ENCODE measurements around the gene PRDM4.
A peak's percentile ranks its signal among the peaks of the same experiment; 100 is the strongest.

Gene PRDM4

DNA sequence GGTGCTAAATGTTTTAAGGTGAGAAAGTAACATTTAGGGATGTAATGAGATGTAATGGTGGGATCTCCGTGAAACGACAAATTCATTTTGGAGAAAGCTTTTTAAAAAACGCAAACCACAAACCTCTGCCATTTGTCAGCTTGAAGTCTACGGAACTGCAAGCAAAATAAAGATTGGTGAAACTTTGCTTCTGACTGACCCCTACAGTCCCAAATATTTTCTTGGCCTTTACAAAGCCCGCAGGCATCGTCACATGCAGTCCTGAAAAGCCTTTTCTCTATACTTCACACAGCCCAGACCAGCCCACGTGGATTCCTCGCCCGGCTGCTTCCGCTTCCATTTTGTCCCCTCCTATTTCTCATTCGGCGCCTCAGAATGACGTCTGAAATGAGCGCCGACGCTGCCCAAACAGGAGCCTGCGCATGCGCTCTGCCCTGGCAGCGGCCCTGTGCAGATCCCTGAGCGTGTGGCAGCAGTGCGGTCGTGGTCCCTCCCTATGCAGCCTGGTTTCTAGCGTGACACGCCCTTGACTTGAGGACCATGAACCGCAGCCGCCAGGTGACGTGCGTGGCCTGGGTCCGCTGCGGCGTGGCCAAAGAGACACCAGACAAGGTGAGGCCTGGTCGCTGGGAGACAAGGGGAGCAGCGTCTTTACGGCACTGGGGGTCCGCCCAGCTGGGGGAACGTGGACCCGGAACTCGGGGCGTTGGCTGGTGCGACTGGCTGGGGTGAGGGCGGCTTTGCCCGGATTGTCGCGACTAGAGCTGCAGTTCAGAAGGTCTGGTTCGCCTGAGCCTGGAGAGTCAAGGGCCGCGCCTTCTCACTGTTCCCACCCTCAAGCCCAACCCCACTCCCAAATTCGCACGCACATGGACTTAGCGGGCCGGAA is 75.3 kb downstream of the PRDM4 start, which contains the start of gene PWP1:
TSS of gene PWP1 (plus strand) at position 440 of the 889 bp plus-strand sequence. CDS start at position 541, 101 bp downstream.
- H3K4me3 ChIP-seq (ENCODE audit: low read depth, low read length): peak within 1 kb of the TSS; percentile 73
- no peak for TF ChIP-seq CTCF (IDR thresholded peaks at IDR 0.05; ENCODE audit: borderline replicate concordance, insufficient read depth, low read depth, low read length)

GRCh38 chr12:107684990-107685359 is 76.0 kb downstream of the PRDM4 start:
- H3K4me3 ChIP-seq (ENCODE audit: low read depth, low read length): peak overlapping the region; percentile 73
- TF ChIP-seq CTCF (IDR thresholded peaks at IDR 0.05; ENCODE audit: borderline replicate concordance, insufficient read depth, low read depth, low read length): no peak

DNA sequence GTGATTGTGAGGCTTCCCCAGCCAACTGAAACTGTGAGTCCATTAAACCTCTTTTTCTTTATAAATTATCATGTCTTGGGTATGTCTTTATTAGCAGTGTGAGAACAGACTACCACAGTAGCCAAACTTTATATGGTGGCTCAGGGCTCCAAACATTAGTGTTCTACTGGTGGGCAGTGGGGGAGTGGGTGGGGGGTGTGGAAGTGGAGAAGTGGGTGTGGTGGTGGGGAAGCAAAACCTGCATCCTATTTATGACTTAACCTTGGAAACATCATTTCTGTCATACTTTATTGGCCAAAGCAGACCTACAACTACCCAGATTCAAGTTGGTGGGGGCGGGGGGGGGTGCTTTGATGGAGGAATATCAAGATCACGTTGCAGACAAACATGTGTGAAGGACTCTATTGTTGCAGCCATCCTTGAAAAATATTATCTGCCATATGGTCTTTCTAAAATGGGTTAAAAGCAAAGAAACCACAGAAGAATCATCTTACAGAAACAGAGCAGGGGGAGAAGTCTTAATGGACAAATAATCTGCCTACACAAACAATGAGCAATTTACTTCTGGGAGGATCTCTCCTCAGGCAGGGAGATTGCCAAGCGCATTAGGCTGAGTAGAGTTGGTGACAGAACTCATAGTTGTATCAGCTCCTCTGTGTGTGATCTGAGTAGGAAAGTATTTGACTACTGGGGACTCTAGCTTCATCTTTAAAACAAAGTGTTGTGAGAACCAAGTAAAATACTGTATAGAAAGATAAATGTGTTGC is 76.7 kb downstream of the PRDM4 start:
- TF ChIP-seq CTCF (IDR thresholded peaks at IDR 0.05; ENCODE audit: borderline replicate concordance, insufficient read depth, low read depth, low read length): no peak
- no peak overlapping the region for H3K4me3 ChIP-seq (ENCODE audit: low read depth, low read length)
